ENCODE measurements around the gene ATG16L1.

GRCh38 chr2:233326500-233326899 is 75.0 kb downstream of the ATG16L1 start:
- TF ChIP-seq, protein P1, sequence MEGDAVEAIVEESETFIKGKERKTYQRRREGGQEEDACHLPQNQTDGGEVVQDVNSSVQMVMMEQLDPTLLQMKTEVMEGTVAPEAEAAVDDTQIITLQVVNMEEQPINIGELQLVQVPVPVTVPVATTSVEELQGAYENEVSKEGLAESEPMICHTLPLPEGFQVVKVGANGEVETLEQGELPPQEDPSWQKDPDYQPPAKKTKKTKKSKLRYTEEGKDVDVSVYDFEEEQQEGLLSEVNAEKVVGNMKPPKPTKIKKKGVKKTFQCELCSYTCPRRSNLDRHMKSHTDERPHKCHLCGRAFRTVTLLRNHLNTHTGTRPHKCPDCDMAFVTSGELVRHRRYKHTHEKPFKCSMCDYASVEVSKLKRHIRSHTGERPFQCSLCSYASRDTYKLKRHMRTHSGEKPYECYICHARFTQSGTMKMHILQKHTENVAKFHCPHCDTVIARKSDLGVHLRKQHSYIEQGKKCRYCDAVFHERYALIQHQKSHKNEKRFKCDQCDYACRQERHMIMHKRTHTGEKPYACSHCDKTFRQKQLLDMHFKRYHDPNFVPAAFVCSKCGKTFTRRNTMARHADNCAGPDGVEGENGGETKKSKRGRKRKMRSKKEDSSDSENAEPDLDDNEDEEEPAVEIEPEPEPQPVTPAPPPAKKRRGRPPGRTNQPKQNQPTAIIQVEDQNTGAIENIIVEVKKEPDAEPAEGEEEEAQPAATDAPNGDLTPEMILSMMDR (IDR thresholded peaks at IDR 0.05), result no peak
- TF ChIP-seq POLR2AphosphoS5 (IDR thresholded peaks at IDR 0.05), result no peak
- no peak for TF ChIP-seq POLR2A (IDR thresholded peaks at IDR 0.05; ENCODE audit: low read depth)

All from esophagus muscularis mucosa (tissue), 3 donors.